RWPE2 (cell line): ENCODE results near the gene AK8.
A peak's percentile ranks its signal among the peaks of the same experiment; 100 is the strongest.

Experiments
- ATAC-seq: fragments of 200-7000 bp; cut with Tn5 transposase; 3 replicates; pipeline ENCODE4 v1.9.1; 2021; ENCODE audit warnings: low read depth
- DNase-seq: peaks from one replicate; pipeline ENCODE4 v3.0.0-alpha.2; 2020; ENCODE audit warnings: low spot score
- H3K27ac ChIP-seq: fragments of 450-650 bp; 2 replicates; pipeline ENCODE4 v1.5.1; 2017; ENCODE audit warnings: mild to moderate bottlenecking; ENCODE audit not compliant: poor library complexity, severe bottlenecking
- H3K27me3 ChIP-seq: fragments of 250-450 bp; sonication (Bioruptor Pico); 2 replicates; pipeline ENCODE4 v1.5.1; 2021; ENCODE audit warnings: mild to moderate bottlenecking, moderate library complexity; ENCODE audit not compliant: insufficient read depth, poor library complexity, severe bottlenecking
- H3K36me3 ChIP-seq: fragments of 250-450 bp; sonication (Bioruptor Pico); 2 replicates; pipeline ENCODE4 v1.5.1; 2020; ENCODE audit warnings: low read depth, mild to moderate bottlenecking, moderate library complexity
- H3K4me1 ChIP-seq: fragments of 250-450 bp; sonication (Bioruptor Pico); 2 replicates; pipeline ENCODE4 v1.5.1; 2021; ENCODE audit warnings: mild to moderate bottlenecking, moderate library complexity; ENCODE audit not compliant: insufficient read depth, poor library complexity, severe bottlenecking
- H3K4me3 ChIP-seq: fragments of 250-450 bp; sonication (Bioruptor Pico); 2 replicates; pipeline ENCODE4 v1.5.1; 2021; ENCODE audit warnings: mild to moderate bottlenecking, moderate library complexity; ENCODE audit not compliant: severe bottlenecking
- H3K9me3 ChIP-seq: fragments of 250-450 bp; sonication (Bioruptor Pico); 2 replicates; pipeline ENCODE4 v1.5.1; 2021; ENCODE audit warnings: mild to moderate bottlenecking, moderate library complexity; ENCODE audit not compliant: severe bottlenecking
- TF ChIP-seq, protein P1 (sequence below): fragments of 450-650 bp; IDR thresholded peaks from one replicate; pipeline ENCODE4 v1.5.1; 2017; ENCODE audit warnings: mild to moderate bottlenecking, moderate library complexity; ENCODE audit not compliant: poor library complexity, severe bottlenecking

Gene AK8

DNA sequence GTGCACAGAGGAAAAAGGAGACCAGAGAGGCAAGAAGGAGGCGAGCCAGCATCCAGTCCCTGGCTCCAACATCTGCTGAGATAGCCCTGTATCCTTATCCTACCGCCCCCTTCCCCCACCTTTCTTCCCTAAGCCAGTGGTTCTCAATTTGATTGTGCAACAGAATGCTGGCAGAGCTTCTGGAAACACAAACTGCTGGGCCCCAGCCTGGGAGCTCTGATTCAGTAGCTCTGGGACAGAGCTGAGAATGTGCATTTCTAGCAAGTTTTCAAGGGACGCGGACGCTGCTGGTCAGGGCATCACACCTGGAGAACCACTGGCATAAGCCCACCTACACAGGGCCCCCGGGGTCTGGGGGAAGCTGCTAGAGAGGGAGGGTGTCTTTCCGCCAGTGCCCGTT lies 21.1 kb downstream of the AK8 start:
- no peak overlapping the region for H3K4me3 ChIP-seq

DNA sequence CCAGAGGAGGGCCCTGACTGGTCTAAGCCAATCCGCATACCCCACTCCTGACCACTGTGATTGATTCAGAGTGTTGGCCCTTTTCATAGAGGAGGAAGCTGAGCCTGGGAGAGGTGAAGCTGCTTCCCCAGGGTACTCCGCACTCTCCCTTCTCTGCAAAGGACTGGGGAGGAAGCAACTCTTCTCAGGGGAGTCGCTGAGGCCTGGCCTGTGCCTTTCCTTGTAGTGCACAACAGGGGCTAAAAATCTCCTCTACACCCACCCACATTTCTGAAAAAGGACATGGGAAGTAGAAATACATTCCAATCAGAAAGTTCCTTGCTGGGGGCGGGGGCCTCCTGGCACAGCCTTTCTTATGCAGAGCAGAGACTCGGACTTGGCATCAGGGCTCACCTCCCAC lies 22.2 kb downstream of the AK8 start:
- ATAC-seq (no peak), DNase-seq (no peak)
- Histone ChIP-seq H3K4me3 (no peak overlapping the region), H3K27ac (no peak overlapping the region), H3K4me1 (no peaks in the 10 kb centered on the region), H3K9me3 (no peaks in the 10 kb centered on the region), H3K36me3 (no peaks in the 10 kb centered on the region), H3K27me3 (no peaks in the 10 kb centered on the region)
- TF ChIP-seq, protein P1, sequence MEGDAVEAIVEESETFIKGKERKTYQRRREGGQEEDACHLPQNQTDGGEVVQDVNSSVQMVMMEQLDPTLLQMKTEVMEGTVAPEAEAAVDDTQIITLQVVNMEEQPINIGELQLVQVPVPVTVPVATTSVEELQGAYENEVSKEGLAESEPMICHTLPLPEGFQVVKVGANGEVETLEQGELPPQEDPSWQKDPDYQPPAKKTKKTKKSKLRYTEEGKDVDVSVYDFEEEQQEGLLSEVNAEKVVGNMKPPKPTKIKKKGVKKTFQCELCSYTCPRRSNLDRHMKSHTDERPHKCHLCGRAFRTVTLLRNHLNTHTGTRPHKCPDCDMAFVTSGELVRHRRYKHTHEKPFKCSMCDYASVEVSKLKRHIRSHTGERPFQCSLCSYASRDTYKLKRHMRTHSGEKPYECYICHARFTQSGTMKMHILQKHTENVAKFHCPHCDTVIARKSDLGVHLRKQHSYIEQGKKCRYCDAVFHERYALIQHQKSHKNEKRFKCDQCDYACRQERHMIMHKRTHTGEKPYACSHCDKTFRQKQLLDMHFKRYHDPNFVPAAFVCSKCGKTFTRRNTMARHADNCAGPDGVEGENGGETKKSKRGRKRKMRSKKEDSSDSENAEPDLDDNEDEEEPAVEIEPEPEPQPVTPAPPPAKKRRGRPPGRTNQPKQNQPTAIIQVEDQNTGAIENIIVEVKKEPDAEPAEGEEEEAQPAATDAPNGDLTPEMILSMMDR = no peak

More for the DNA sequence above, 21.1 kb downstream of the AK8 start:
- ATAC-seq (no peak), DNase-seq (no peak)
- Histone ChIP-seq H3K4me1 (no peaks in the 10 kb centered on the region), H3K9me3 (no peaks in the 10 kb centered on the region), H3K36me3 (no peaks in the 10 kb centered on the region), H3K27me3 (no peaks in the 10 kb centered on the region), H3K27ac (no peak overlapping the region)
- TF ChIP-seq, protein P1 = no peak

DNA sequence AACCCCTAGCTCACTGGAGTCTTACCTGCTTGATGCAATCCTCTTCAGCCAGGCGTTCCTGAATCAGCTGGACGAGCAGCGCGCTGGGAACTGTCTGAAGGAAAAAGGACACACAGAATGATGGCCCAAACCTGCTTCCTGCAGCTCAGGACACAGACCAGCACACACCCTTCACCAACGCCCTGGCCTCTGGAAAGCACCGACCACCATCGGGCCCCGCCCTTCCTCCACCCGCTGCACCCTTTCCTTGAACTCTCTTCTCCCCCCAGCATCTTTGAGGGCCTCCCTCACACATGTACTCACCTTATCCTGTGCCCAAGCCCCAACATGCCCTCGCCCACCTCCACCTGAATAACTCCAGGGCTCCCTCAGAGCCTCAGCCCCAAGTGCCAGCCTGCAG lies 23.3 kb downstream of the AK8 start:
- no peaks in the 10 kb centered on the region for H3K27me3 ChIP-seq
- TF ChIP-seq, protein P1 = no peak
- H3K36me3 ChIP-seq = no peaks in the 10 kb centered on the region
- DNase-seq = no peak
- ATAC-seq = peak; percentile 59
- no peak overlapping the region for H3K27ac ChIP-seq
- H3K4me3 ChIP-seq = no peak overlapping the region
- no peaks in the 10 kb centered on the region for H3K9me3 ChIP-seq
- H3K4me1 ChIP-seq = no peaks in the 10 kb centered on the region

DNA sequence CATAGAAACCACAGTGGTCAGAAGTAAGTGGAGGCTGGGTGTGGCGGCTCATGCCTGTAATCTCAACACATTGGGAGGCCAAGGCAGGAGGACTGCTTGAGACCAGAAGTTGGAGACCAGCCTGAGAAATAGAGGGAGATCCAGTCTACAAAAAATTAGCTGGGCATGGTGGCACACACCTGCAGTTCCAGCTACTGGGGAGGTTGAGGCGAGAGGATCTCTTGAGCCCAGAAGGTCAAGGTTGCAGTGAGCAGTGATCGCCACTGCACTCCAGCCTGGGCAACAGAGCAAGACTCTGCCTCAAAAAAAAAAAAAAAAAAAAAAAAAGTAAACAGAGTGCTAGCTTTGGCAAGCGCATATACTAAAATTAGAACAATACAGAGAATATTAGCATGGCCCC lies 24.6 kb downstream of the AK8 start:
- Histone ChIP-seq H3K9me3 (no peaks in the 10 kb centered on the region), H3K4me1 (no peaks in the 10 kb centered on the region)
- no peak for ATAC-seq

DNA sequence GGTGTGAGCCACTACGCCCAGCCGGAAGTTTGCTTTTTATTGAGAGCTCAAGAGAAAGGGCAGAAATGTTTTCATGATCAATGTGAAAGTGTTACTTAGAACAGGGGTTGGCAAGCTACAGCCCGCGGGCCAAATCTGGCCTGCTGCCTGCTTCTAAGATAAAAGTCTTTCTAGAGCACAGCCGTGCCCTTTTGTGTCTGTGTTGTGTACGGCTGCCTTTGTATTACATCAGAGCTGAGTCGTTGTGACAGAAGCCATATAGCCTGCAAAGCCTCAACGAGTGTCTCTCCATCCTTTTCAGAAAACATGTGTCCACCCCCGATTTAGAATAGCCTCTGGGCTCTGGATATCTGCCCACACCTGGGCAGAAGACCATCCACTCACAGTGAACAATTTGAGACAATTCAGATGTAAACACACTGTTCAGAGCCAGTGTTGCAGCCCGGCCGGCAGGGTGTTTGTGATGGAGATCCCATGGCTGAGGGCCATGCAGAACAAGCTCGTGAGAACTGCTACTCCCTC lies 28.8 kb downstream of the AK8 start:
- no peaks in the 10 kb centered on the region for H3K4me1 ChIP-seq
- ATAC-seq = no peak
- no peaks in the 10 kb centered on the region for H3K36me3 ChIP-seq
- H3K27me3 ChIP-seq = no peaks in the 10 kb centered on the region
- no peaks in the 10 kb centered on the region for H3K9me3 ChIP-seq
- no peak overlapping the region for H3K27ac ChIP-seq
- no peak overlapping the region for H3K4me3 ChIP-seq
- no peak for DNase-seq
- TF ChIP-seq, protein P1 = no peak

More for the DNA sequence above, 24.6 kb downstream of the AK8 start:
- TF ChIP-seq, protein P1 = no peak
- Histone ChIP-seq H3K36me3 (no peaks in the 10 kb centered on the region), H3K27ac (no peak overlapping the region), H3K27me3 (no peaks in the 10 kb centered on the region), H3K4me3 (no peak overlapping the region)
- DNase-seq = no peak
